GM12874 (cell line): ENCODE results near the gene GALNT15.

Experiments used
- CTCF ChIP-seq: IDR thresholded peaks from 2 replicates; pipeline ENCODE4 v1.5.1; 2011; ENCODE audit warnings: low read depth, mild to moderate bottlenecking, control low read depth, low read length, moderate library complexity; ENCODE audit not compliant: insufficient read depth

GALNT15 gene

DNA sequence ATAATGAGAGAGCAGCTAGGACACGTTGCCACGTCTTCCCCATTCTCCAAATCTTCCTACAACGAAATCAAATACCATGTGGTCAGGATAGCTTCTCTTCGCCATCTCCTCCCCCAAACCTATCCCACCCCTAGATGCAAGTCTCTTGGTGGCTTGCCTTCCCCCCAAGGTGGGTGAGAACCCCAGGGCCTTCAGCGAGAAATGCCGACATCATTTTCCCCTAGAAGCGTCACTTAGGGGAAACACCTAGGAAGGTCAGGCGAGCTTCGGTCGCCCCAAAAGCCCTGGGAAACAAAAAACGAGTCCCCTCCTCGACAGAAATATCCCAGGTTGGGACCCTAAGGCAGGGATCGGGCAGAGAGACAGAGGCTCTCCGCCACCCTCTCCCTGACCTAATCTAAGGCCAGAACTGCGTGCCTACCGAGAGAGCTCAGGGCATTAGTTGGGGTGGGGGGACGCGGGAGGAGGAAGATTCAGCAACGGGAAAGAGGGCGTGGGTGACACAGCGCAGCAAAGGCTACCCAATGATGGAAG is 89.8 kb downstream of the GALNT15 start:
- no peak for TF ChIP-seq CTCF

- no peak for TF ChIP-seq CTCF
These were observed 90.4 kb downstream of the GALNT15 start, which contains the start of the genes DPH3 and OXNAD1 for GRCh38 chr3:16264708-16265454. Gene DPH3, minus strand, starts transcription at chr3:16264943. Its CDS starts 67 bp downstream, at chr3:16264876. Gene OXNAD1, plus strand, starts transcription at chr3:16265212. Its CDS starts 5,741 bp downstream, at chr3:16270953.

DNA sequence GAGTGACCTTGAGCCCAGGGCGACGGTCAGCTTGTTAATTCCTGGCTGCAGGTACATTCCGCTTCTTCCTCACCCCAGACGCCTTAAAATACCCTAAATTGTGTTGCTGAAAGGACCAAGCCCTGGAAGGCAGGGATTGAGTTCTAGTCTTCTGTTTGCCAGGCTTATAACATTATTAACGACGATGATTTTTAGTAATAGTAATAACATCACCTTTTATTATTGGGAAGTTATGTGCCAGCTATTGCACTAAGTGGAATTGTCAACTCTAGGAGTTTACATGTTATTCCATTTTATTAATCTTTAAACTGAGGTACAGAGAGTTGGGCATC is 90.9 kb downstream of the GALNT15 start:
- no peak for TF ChIP-seq CTCF

DNA sequence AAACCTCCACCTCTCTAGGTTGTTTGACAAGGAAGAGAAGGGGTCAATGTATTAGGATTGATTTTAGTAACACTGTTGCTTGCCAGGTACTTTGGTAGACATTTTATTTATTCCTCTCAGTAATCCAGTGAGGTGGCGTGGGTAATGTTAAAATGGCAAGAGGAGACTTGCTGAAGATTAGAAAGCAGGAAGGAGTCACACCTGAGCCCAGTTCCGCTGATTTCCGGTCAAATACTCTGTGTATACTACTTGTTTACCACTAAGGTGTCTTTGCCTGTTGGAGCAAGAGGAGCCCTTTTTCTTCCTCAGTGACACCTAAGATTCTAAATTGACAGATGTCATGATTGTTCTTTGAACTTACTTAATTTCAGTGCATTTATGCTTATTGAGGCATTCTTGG is 92.2 kb downstream of the GALNT15 start:
- TF ChIP-seq CTCF: no peak

- TF ChIP-seq CTCF: no peak
These were observed 96.4 kb downstream of the GALNT15 start for GRCh38 chr3:16270855-16271254.

- TF ChIP-seq CTCF: no peak
These were observed 98.1 kb downstream of the GALNT15 start for GRCh38 chr3:16272588-16272987.

GRCh38 chr3:16273867-16274266 is 99.4 kb downstream of the GALNT15 start:
- TF ChIP-seq CTCF: no peak
